DMS53 (cell line): ENCODE data around the gene IP6K2.
A peak's percentile ranks its signal among the peaks of the same experiment; 100 is the strongest.
"Not testable (repeated sequence)": the region's sequence is repeated elsewhere in the genome, so short reads cannot be mapped to it uniquely, and the experiment has no call there.

Experiments
- DNase-seq: peaks from one replicate; lab custom pipeline; 2025; lab: John Stamatoyannopoulos, UW

The IP6K2 gene, protein sequence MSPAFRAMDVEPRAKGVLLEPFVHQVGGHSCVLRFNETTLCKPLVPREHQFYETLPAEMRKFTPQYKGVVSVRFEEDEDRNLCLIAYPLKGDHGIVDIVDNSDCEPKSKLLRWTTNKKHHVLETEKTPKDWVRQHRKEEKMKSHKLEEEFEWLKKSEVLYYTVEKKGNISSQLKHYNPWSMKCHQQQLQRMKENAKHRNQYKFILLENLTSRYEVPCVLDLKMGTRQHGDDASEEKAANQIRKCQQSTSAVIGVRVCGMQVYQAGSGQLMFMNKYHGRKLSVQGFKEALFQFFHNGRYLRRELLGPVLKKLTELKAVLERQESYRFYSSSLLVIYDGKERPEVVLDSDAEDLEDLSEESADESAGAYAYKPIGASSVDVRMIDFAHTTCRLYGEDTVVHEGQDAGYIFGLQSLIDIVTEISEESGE

GRCh38 chr3:48716982-48717746 is at the start of gene IP6K2:
TSS of gene IP6K2 (minus strand) at chr3:48717221. CDS start at chr3:48695291, 21,930 bp downstream.
- DNase-seq: peak; percentile 94

DNA sequence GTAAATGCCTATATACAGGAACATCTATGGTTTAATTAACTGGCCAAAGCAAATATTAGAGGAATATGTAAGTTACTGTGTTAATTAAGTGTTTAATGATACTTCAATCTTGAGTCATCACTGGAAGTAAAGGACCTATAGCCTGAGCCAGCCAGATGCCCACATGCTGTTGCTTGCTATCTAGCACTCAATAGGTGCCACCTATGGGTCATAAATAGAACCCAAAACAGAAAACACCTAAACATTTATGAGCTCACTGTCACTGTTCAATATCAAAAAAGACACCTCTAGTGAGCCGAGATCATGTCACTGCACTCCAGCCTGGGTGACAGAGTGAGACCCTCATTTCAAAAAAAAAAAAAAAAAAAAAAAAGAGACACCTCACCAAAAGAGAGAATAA is 48.4 kb upstream of the IP6K2 start:
- DNase-seq: peak; percentile 35

DNA sequence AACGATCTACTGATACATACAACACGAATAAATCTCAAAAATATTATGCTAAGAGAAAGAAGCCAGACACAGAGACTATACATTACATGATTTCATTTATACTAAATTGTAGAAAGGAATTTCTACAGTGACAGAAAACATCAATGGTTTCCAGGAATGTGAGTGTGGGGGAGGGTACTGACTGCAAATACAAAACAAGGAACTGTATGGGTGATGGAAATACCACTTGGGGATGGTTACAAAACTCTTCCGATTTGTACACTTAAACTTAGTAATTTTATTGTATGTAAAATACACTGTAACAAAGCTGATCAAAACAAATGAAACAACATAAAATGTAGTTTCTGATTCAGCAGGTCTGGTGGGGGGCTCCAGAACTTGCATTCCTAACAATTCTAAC is 45.8 kb upstream of the IP6K2 start:
- DNase-seq: no peak

DNA sequence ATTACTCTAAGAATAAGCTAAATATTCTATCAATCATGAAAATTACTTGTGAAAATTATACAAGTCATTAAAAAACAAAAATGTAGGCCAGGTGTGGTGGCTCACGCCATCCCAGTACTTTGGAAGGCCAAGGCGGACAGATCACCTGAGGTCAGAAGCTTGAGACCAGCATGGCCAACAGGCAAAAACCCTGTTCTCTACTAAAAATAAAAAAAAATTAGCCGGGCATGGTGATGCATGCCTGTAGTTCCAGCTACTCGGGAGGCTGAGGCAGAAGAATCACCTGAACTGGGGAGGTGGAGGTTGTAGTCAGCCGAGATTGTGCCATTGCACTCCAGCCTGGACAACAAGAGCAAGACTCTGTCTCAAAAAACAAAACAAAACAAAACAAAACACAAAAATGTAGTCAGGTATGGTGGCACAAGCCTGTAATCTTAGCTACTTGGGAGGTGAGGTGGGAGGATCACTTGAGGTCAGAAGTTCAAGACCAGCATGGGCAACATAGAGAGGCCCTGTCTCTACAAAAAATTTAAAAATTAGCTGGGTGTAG is 43.0 kb upstream of the IP6K2 start:
- not testable (repeated sequence) for DNase-seq

- not testable (repeated sequence) for DNase-seq
These were observed 42.5 kb upstream of the IP6K2 start for GRCh38 chr3:48759531-48759930.

DNA sequence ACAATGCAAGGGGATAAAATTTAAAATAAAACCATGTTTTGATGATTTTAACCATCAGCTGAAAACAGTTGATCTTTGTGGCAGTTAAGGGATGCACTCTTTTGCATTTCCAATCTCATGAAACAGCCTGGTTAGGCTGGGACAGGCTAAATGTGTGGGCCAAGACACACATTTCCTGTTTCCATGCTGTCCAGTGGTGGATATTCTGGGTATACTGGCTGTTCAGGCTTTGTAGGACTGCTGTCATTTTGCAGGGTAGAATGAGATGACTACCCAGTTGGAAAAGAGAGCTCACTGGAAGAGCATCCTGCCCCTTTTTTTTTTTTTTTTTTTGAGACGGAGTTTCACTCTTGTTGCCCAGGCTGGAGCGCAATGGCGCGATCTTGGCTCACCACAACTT is 42.0 kb upstream of the IP6K2 start:
- no peak for DNase-seq

DNA sequence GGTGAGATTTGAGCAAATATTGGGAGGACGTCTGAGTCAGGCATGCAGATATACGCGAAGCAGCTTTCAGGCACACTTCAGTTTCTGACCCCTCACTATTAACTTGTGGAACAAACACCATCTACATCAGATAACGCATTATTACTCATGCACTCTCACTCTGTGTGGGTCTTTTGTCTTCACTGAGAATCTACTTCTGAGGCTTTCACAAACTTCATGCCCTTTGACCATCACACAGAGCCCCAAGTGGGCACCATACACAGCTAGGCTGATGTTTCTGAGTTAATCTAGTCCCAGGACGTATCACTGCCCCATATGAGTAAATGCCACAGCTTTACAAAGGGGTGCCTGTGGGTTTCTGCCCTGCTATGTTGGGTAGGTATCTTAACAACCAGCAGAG is 39.6 kb upstream of the IP6K2 start:
- no peak for DNase-seq

- no peak for DNase-seq
These were observed 33.8 kb upstream of the IP6K2 start for GRCh38 chr3:48750856-48751255.

- no peak for DNase-seq
These were observed 31.7 kb upstream of the IP6K2 start for GRCh38 chr3:48748754-48749153.

DNA sequence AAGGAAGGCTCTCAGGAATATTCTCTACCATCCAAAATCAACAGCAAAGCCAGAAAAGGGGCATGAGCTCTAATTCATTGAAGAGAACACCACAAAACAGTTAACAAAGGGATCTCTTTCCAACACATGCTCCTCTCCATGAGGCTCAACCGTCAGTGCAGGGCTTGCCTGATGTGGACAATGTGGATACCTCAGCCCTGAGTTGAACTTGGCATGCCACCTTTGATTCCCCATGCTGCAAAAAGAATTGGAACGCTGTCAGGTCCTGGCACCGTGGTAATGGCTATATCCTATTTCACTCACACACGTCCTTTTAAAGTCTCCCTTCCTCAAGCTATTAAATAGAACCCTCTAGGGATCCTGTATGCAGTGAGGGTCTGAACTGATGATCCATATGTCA is 30.7 kb upstream of the IP6K2 start:
- DNase-seq: no peak

- no peak for DNase-seq
These were observed 30.1 kb upstream of the IP6K2 start for GRCh38 chr3:48747015-48747615.

DNA sequence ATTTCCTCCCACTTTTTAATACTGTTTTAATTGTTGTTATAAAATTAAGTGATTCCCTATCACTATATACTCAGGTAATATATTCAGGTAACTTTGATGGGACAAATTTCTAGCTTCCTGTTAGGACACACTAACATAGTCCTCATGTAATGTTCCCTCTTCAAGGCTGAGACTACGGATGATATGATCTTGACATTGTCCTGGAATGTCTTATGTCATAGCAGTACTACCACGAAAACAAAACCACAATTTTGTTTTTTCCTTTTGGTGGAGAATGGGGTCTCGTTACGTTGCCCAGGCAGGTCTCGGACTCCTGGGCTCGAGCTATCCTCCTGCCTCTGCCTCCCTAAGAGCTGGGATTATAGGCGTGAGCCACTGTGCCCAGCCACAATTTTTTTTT is 26.8 kb upstream of the IP6K2 start:
- DNase-seq: no peak

DNA sequence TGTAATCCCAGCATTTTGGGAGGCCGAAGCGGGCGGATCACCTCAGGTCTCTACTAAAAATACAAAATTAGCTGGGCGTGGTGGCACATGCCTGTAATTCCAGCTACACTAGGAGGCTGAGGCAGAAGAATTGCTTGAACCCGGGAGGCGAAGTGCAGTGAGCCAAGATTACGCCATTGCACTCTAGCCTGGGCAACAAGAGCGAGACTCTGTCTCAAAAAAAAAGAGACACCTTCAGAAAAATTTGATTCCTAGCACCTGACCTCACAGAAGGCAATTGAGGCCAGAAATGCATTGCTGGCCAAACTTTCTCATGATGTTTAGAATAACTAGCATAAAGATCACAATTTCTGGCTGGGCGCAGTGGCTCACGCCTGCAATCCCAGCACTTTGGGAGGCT is 24.2 kb upstream of the IP6K2 start:
- not testable (repeated sequence) for DNase-seq

GRCh38 chr3:48739955-48740823 is 23.2 kb upstream of the IP6K2 start:
- DNase-seq: peak; percentile 86

DNA sequence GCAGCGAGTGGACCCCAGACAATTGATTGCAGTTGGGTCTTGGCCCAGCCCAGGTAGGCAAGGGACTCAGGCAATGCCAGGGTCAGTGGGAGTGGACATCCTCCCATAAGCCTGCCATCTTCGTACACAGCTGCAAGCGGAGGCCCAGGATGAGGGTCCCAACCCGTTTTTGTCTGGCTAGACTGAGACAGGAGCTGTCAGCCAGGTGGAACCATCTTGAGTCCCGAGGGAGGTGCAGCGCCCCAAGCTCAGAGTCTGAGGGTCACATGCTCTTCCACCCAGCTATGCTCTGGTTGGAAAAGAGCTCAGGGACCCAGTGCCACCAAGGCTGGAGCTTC is 22.6 kb upstream of the IP6K2 start:
- DNase-seq: no peak

DNA sequence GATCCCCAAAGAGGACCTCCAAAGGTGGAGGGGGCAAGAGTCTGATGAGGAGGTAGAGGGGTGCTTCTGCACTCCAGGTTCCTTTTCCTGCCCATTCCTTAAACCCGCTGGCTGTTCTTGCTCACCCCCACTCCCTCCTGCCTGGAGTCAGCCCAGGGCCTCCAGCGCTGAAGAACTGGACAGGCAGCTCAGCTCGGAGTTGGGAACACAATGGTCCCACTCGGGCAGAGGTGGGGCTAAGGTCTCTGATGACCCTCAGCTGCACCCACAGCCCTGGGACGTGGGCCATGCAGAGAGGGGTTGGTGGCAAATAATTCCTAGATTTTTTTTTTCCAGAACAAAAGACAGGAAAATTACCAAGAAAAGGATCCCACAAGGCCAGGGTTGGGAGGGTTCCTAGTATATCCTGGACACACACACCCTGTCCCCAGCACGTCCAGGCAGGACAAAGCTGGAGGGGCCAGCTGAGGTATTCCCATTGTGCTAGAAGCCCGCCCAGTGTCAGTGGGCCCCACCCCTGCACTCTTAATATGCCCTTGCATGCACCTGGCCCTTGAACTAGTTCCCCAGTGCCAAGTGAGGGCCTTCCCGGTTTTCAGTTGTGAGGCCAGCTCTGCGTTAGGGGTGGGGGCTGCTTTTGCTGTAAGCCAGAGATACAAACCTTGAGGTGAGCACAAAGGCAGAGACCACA is 22.1 kb upstream of the IP6K2 start:
- DNase-seq: no peak

GRCh38 chr3:48738144-48738536 is 21.1 kb upstream of the IP6K2 start:
- no peak for DNase-seq

GRCh38 chr3:48735075-48735767 is 18.2 kb upstream of the IP6K2 start:
- DNase-seq: not testable (repeated sequence)

- not testable (repeated sequence) for DNase-seq
These were observed 17.5 kb upstream of the IP6K2 start for GRCh38 chr3:48734541-48734940.

DNA sequence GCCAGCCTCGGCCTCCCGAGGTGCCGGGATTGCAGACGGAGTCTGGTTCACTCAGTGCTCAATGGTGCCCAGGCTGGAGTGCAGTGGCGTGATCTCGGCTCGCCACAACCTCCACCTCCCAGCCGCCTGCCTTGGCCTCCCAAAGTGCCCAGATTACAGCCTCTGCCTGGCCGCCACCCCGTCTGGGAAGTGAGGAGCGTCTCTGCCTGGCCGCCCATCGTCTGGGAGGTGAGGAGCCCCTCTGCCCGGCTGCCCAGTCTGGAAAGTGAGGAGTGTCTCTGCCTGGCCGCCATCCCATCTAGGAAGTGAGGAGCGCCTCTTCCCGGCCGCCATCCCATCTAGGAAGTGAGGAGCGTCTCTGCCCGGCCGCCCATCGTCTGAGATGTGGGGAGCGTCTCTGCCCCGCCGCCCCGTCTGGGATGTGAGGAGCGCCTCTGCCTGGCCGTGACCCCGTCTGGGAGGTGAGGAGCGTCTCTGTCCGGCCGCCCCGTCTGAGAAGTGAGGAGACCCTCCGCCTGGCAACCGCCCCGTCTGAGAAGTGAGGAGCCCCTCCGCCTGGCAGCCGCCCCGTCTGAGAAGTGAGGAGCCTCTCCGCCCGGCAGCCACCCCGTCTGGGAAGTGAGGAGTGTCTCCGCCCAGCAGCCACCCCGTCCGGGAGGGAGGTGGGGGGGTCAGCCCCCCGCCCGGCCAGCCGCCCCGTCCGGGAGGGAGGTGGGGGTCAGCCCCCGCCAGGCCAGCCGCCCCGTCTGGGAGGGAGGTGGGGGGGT is 16.9 kb upstream of the IP6K2 start:
- DNase-seq: peak; percentile 1
